ENCODE data around the gene SFTA2. TPM values are rescaled to one million over a fixed set of nuclear protein-coding genes. Genes with fewer than 3 reads are reported as not detected.
A peak's percentile ranks its signal among the peaks of the same experiment; 100 is the strongest.

The SFTA2 gene
- total RNA-seq, 1 experiment from 2014 or later: not detected

- H3K9ac ChIP-seq (ENCODE audit: low read length): peak overlapping the region; percentile 92
- no peak overlapping the region for H2AFZ ChIP-seq (ENCODE audit: low read depth, low read length, poor library complexity, severe bottlenecking)
- H3K4me1 ChIP-seq (ENCODE audit: control insufficient read depth in 1 of 2, insufficient read depth in 2 of 2, low read length in 2 of 2): peaks cover 44 to 62% of the 10 kb centered on the region in 2 experiments
- intact Hi-C loops (cut with micrococcal nuclease): loop anchor here (2.0 kb wide), 1 partner anchor 23 kb away; the partner anchor contains the start of gene GTF2H4
- ATAC-seq (peak; percentile 69), DNase-seq (ENCODE audit: low read depth, low spot score) (peak; percentile 83)
- POLR2A ChIA-PET: interaction anchor here (0.6 kb wide), 1 partner anchor 27 kb away, joined by 4 read pairs; no protein-coding TSS in a partner anchor
- no peaks in the 10 kb centered on the region for H3K27me3 ChIP-seq (ENCODE audit: insufficient read depth, low read length)
- no peaks in the 10 kb centered on the region for H3K9me2 ChIP-seq (ENCODE audit: insufficient read depth)
- H3K79me2 ChIP-seq (ENCODE audit: insufficient read depth, low read length): peaks cover 77% of the 10 kb centered on the region
- peak overlapping the region; percentile 99 for H3K4me2 ChIP-seq (ENCODE audit: low read length)
- TF ChIP-seq MAX (IDR thresholded peaks at IDR 0.05): no peak
- TF ChIP-seq TCF7L2 (IDR thresholded peaks at IDR 0.05; ENCODE audit: borderline replicate concordance, extremely low read depth, insufficient read depth, insufficient read length): peak; percentile 48
- peak; percentile 55; the same call in 1 of the 2 replicates for TF ChIP-seq POLR2AphosphoS5 (IDR thresholded peaks at IDR 0.05; ENCODE audit: low read depth, low read length)
- no peak for TF ChIP-seq ZBTB33 (IDR thresholded peaks at IDR 0.05; ENCODE audit: extremely low read depth, insufficient replicate concordance, low read length)
- TF ChIP-seq EGR1 (IDR thresholded peaks at IDR 0.05; ENCODE audit: low read depth): no peak
- TSS peak; percentile 3 for BruUV-seq (replicated peaks)
- H3K27ac ChIP-seq (ENCODE audit: low read depth, low read length): peak overlapping the region; percentile 99
- peak overlapping the region; percentile 83 to 87 for H3K4me3 ChIP-seq (replicated peaks in 1 of 2; ENCODE audit: low read depth in 1 of 2, low read length in 2 of 2)
- CTCF ChIA-PET: no interaction called here
- H3K36me3 ChIP-seq (ENCODE audit: control insufficient read depth in 1 of 2, insufficient read depth in 2 of 2, low read length in 2 of 2): peaks cover 14 to 25% of the 10 kb centered on the region in 2 experiments; a peak in 3 of 4 replicates
- RAD21 ChIA-PET (ENCODE audit: low non-redundant PET in 1 of 2, low total read pairs in 2 of 2, uncharacterized antibody in 2 of 2, unreplicated experiment in 2 of 2): no interaction called here
- H4K20me1 ChIP-seq (ENCODE audit: insufficient read depth): no peaks in the 10 kb centered on the region
- H3K9me3 ChIP-seq (ENCODE audit: control insufficient read depth in 1 of 2, insufficient read depth in 1 of 2, low read depth in 1 of 2, low read length in 2 of 2): no peaks in the 10 kb centered on the region
Observed at GRCh38 chr6:30885999-30886896, 45.7 kb downstream of the SFTA2 start.
